Type B pancreatic cell (in vitro differentiated cells): ENCODE measurements around the gene STEAP3. TPM values are rescaled to one million over a fixed set of nuclear protein-coding genes. Genes with fewer than 3 reads are reported as not detected.
A peak's percentile ranks its signal among the peaks of the same experiment; 100 is the strongest.

ENCODE experiments used
- DNase-seq: peaks from one replicate; pipeline ENCODE4 v3.0.0; 2021; ENCODE audit warnings: mixed read lengths; ENCODE audit not compliant: unreplicated experiment; ENCODE audit errors: extremely low spot score
- H3K27ac Mint-ChIP-seq: 2 replicates; pipeline ENCODE4 v1.8.0; 2021; ENCODE audit warnings: mild to moderate bottlenecking, mixed read lengths
- H3K27me3 Mint-ChIP-seq: 2 replicates; pipeline ENCODE4 v1.8.0; 2021; ENCODE audit warnings: mixed read lengths
- H3K36me3 Mint-ChIP-seq: 2 replicates; pipeline ENCODE4 v1.8.0; 2021; ENCODE audit warnings: mixed read lengths
- H3K4me1 Mint-ChIP-seq: one replicate; pipeline ENCODE4 v1.8.0; 2021; ENCODE audit warnings: mixed read lengths; ENCODE audit not compliant: unreplicated experiment
- H3K4me3 Mint-ChIP-seq: 2 replicates; pipeline ENCODE4 v1.8.0; 2021; ENCODE audit warnings: mild to moderate bottlenecking, mixed read lengths
- H3K9me3 Mint-ChIP-seq: 2 replicates; pipeline ENCODE4 v1.8.0; 2021; ENCODE audit warnings: mixed read lengths
- total RNA-seq: library from RNA; stranded (reverse); gene quantifications from 2 replicates; pipeline ENCODE4 v1.2.1, GENCODE V29; 2021; ENCODE audit warnings: low replicate concordance
- TF ChIP-seq, protein P1 (sequence below): fragments of 200-600 bp; sonication (generic); conservative IDR thresholded peaks from 2 replicates; pipeline ENCODE4 v1.5.0; 2021; ENCODE audit warnings: antibody characterized with exemption, mild to moderate bottlenecking

STEAP3 gene
- total RNA-seq, 1 donor from 2014 or later, result 19.0 TPM

DNA sequence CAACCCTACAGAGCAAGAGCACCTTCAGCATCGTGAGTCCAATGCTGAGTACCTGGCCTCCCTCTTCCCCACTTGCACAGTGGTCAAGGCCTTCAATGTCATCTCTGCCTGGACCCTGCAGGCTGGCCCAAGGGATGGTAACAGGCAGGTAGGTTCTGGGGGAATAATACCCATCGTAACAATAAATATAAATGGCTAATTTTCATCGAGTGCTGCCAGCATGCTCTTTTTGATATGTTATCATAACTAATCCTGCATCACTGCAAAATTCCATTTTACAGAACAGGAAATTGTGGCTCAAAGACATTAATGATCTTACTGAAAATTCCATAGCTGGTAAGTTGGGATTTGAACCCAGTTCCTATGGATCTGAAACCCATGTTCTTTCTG, 22.2 kb downstream of the STEAP3 start:
- Mint-ChIP-seq H3K4me1 (peaks cover 10% of the 10 kb centered on the region), H3K9me3 (no peaks in the 10 kb centered on the region), H3K36me3 (no peaks in the 10 kb centered on the region), H3K27me3 (no peaks in the 10 kb centered on the region), H3K4me3 (no peak overlapping the region), H3K27ac (no peak overlapping the region)
- no peak for DNase-seq
- TF ChIP-seq, protein P1, sequence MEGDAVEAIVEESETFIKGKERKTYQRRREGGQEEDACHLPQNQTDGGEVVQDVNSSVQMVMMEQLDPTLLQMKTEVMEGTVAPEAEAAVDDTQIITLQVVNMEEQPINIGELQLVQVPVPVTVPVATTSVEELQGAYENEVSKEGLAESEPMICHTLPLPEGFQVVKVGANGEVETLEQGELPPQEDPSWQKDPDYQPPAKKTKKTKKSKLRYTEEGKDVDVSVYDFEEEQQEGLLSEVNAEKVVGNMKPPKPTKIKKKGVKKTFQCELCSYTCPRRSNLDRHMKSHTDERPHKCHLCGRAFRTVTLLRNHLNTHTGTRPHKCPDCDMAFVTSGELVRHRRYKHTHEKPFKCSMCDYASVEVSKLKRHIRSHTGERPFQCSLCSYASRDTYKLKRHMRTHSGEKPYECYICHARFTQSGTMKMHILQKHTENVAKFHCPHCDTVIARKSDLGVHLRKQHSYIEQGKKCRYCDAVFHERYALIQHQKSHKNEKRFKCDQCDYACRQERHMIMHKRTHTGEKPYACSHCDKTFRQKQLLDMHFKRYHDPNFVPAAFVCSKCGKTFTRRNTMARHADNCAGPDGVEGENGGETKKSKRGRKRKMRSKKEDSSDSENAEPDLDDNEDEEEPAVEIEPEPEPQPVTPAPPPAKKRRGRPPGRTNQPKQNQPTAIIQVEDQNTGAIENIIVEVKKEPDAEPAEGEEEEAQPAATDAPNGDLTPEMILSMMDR, result no peak

DNA sequence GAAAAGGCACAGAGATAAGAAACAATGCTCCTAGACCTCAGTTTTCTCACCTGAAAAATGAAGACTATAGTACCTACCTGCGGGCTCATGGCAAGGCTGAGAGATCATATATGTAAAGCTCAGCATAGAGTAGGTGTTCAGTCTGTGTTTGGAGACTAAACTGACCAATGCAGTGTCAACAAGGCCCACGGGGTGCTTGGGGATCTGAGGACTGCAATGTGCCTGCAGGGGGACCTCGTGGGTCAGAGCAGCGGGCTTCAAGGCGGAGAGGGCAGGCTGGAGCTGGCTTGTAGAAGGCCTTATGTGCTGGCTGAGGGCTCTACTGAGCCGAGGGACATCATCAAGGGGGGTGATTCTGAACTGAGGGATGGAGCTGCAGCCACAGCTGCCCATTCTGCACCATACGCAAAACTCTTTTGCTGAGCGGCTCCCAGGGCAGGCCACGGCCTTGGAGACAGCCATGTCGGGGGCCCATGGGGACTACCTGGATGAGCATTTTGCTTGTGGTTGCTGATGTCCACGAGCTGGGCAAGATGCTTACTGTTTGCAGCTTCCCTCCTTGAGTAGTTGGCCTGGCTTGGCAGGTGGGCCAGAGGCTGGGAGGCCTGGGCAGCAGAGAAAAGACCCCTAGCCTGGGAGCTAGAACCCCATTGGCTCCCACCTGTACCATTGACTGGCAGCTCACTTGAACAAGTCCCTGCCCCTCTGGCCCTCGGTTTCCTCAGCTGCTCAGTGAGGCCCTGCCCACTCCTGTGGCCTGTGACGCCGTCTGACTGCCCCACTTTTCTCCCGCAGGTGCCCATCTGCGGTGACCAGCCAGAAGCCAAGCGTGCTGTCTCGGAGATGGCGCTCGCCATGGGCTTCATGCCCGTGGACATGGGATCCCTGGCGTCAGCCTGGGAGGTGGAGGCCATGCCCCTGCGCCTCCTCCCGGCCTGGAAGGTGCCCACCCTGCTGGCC, 23.5 kb downstream of the STEAP3 start:
- DNase-seq, result no peak
- TF ChIP-seq, protein P1, result no peak
- Mint-ChIP-seq H3K4me1 (peaks cover 7% of the 10 kb centered on the region), H3K9me3 (no peaks in the 10 kb centered on the region), H3K4me3 (no peak overlapping the region), H3K27ac (no peak overlapping the region), H3K36me3 (no peaks in the 10 kb centered on the region), H3K27me3 (no peaks in the 10 kb centered on the region)

DNA sequence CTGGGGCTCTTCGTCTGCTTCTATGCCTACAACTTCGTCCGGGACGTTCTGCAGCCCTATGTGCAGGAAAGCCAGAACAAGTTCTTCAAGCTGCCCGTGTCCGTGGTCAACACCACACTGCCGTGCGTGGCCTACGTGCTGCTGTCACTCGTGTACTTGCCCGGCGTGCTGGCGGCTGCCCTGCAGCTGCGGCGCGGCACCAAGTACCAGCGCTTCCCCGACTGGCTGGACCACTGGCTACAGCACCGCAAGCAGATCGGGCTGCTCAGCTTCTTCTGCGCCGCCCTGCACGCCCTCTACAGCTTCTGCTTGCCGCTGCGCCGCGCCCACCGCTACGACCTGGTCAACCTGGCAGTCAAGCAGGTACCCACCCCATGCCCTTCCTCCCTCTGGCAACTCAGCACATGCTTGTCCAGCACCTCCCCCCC, 24.2 kb downstream of the STEAP3 start:
- TF ChIP-seq, protein P1, result no peak
- no peak overlapping the region for H3K4me3 Mint-ChIP-seq
- no peaks in the 10 kb centered on the region for H3K9me3 Mint-ChIP-seq
- no peaks in the 10 kb centered on the region for H3K36me3 Mint-ChIP-seq
- H3K4me1 Mint-ChIP-seq, result peaks cover 12% of the 10 kb centered on the region
- H3K27ac Mint-ChIP-seq, result no peak overlapping the region
- no peak for DNase-seq
- no peaks in the 10 kb centered on the region for H3K27me3 Mint-ChIP-seq

DNA sequence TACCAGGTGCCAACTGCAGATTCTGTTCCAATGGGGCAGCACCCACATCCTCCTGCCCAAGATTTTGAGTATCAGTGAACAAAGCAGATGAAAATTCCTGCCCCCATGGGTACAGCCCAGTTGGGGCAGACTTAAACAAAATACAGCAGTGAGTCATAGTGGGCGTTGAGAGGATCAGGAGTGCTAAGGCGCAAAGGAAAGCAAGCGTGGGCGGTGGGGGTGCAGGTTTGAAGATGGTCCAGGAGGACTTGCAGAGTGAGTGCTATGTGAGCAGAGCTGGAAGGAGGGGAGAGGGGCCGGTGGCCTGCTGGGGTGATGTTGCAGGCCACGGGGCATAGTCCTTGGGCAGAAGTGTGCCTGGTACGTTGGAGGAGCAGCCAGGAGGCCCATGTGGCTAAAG, 24.7 kb downstream of the STEAP3 start:
- H3K36me3 Mint-ChIP-seq, result no peaks in the 10 kb centered on the region
- TF ChIP-seq, protein P1, result no peak
- DNase-seq, result no peak
- H3K4me1 Mint-ChIP-seq, result peaks cover 13% of the 10 kb centered on the region
- H3K9me3 Mint-ChIP-seq, result no peaks in the 10 kb centered on the region
- H3K27me3 Mint-ChIP-seq, result no peaks in the 10 kb centered on the region
- H3K4me3 Mint-ChIP-seq, result no peak overlapping the region
- H3K27ac Mint-ChIP-seq, result peak overlapping the region; percentile 57

DNA sequence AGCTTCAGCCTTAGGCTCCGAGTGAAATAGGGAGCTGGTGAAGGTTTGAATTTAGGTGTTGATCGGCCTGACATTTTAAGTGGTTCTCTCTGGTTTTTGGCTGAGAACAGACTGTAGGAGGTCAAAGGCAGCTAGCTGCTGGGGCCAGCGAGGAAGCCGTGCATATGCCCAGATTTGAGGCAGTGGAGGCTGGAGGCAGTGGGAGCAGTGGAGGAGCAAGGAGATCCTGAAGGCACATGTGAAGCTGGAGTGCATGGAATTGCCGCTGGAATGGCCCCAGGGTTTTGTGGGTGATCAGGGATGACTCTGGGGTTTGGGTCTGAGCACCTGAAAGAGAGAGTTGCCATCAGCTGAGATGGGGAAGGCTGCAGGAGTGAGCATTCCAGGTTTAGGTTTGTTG, 25.1 kb downstream of the STEAP3 start:
- Mint-ChIP-seq H3K27me3 (no peaks in the 10 kb centered on the region), H3K9me3 (no peaks in the 10 kb centered on the region), H3K27ac (peak overlapping the region; percentile 57), H3K36me3 (no peaks in the 10 kb centered on the region), H3K4me3 (no peak overlapping the region), H3K4me1 (peaks cover 13% of the 10 kb centered on the region)
- TF ChIP-seq, protein P1, result no peak
- no peak for DNase-seq
